ENCODE measurements around the gene ANKRD62. TPM values are rescaled to one million over a fixed set of nuclear protein-coding genes. Genes with fewer than 3 reads are reported as not detected.

Gene ANKRD62
- total and polyA plus RNA-seq, 9 of the 15 experiments (the other 6 are each of a cell fraction or from before 2014, with no cell fraction given) = 0.16 to 1.1 (median 0.45) TPM; not detected in 1

- ChIA-PET POLR2A (interaction anchor here (0.7 to 1.1 kb wide), 4 partner anchors 13 to 375 kb away, joined by 3 to 4 read pairs (median 3); no protein-coding TSS in a partner anchor), CTCF (ENCODE audit: low intra/inter-chr PET ratio) (interaction anchor here (0.6 kb wide), 1 partner anchor 711 kb away, joined by 5 read pairs; no protein-coding TSS in a partner anchor)
- Histone ChIP-seq H3K9me3 (replicated peaks; ENCODE audit: control insufficient read depth, insufficient read depth, low read depth, low read length) (no peaks in the 10 kb centered on the region), H3K27ac (ENCODE audit: extremely low read depth, low read depth, low read length) (no peak overlapping the region), H3K36me3 (ENCODE audit: control insufficient read depth, insufficient read depth, low read length) (no peaks in the 10 kb centered on the region), H3K9ac (ENCODE audit: insufficient read depth in 1 of 2, low read depth in 2 of 2, low read length in 2 of 2) (no peak overlapping the region), H3K4me3 (no peak overlapping the region), H3K4me2 (ENCODE audit: insufficient read depth, low read length) (no peak overlapping the region), H4K20me1 (replicated peaks; ENCODE audit: control insufficient read depth, insufficient read depth, low read length) (no peaks in the 10 kb centered on the region; the same call in 1 of the 2 replicates), H3K9me1 (ENCODE audit: control insufficient read depth, insufficient read depth, low read length) (no peaks in the 10 kb centered on the region), H3K79me2 (ENCODE audit: control insufficient read depth, insufficient read depth, low read length) (no peaks in the 10 kb centered on the region), H3K27me3 (ENCODE audit: control insufficient read depth in 2 of 2, insufficient read depth in 2 of 2, low read length in 2 of 2) (peaks cover 2 to 22% of the 10 kb centered on the region in 2 experiments; a peak in 2 of 5 replicates), H2AFZ (ENCODE audit: low read depth, low read length) (no peak overlapping the region), H3K4me1 (replicated peaks in 1 of 2; ENCODE audit: control insufficient read depth in 2 of 2, insufficient read depth in 2 of 2, low read length in 2 of 2) (peaks cover 0 to 5% of the 10 kb centered on the region in 2 experiments; a peak in 2 of 5 replicates)
- intact Hi-C loops (cut with micrococcal nuclease) (no loop called here), in situ Hi-C loops (cut with MboI) (no loop called here)
- FAIRE-seq = no peak
- DNase-seq (ENCODE audit: extremely low read depth in 1 of 4, low spot score in 3 of 4) = no peak
- no peak for TF ChIP-seq ZSCAN32 (CRISPR knock-in tag; IDR thresholded peaks at IDR 0.05)
- 0 out of 2 replicates have a peak, but pooled peaks have one; percentile 16 for TF ChIP-seq ZNF316 (IDR thresholded peaks at IDR 0.05)
- no peak for ATAC-seq
- no TSS peak for BruUV-seq (replicated peaks)
- 0% methylated on average over 2 of the region's 2 CpGs for whole genome bisulfite sequencing (ENCODE audit: insufficient coverage, low coverage, missing lambda C conversion rate)
Measured at GRCh38 chr18:12048827-12049175, 44.8 kb upstream of the ANKRD62 start.

- intact Hi-C loops (cut with micrococcal nuclease) = no loop called here
- ChIA-PET CTCF (ENCODE audit: low intra/inter-chr PET ratio) (no interaction called here), POLR2A (interaction anchor here (0.5 to 0.6 kb wide), 2 partner anchors 12 to 13 kb away, joined by 3 to 4 read pairs; no protein-coding TSS in a partner anchor)
- H3K36me3 ChIP-seq (ENCODE audit: control insufficient read depth, insufficient read depth, low read length) = no peaks in the 10 kb centered on the region
- no peak for DNase-seq (ENCODE audit: extremely low read depth in 1 of 4, low spot score in 3 of 4)
- ATAC-seq = no peak
- H3K79me2 ChIP-seq (ENCODE audit: control insufficient read depth, insufficient read depth, low read length) = no peaks in the 10 kb centered on the region
- no peak for FAIRE-seq
- BruUV-seq (replicated peaks) = no TSS peak
- WGBS (ENCODE audit: insufficient coverage, low coverage, missing lambda C conversion rate) = 3% methylated on average over 8 of the region's 9 CpGs
- H3K4me2 ChIP-seq (ENCODE audit: insufficient read depth, low read length) = no peak overlapping the region
- H3K9me3 ChIP-seq (replicated peaks; ENCODE audit: control insufficient read depth, insufficient read depth, low read depth, low read length) = no peaks in the 10 kb centered on the region
- H3K27ac ChIP-seq (ENCODE audit: extremely low read depth, low read depth, low read length) = no peak overlapping the region
- H3K4me3 ChIP-seq = no peak overlapping the region
- no peaks in the 10 kb centered on the region; the same call in 1 of the 2 replicates for H4K20me1 ChIP-seq (replicated peaks; ENCODE audit: control insufficient read depth, insufficient read depth, low read length)
- peaks cover 0 to 5% of the 10 kb centered on the region in 2 experiments; a peak in 2 of 5 replicates for H3K4me1 ChIP-seq (replicated peaks in 1 of 2; ENCODE audit: control insufficient read depth in 2 of 2, insufficient read depth in 2 of 2, low read length in 2 of 2)
- peaks cover 2 to 17% of the 10 kb centered on the region in 2 experiments; a peak in 3 of 5 replicates for H3K27me3 ChIP-seq (ENCODE audit: control insufficient read depth in 2 of 2, insufficient read depth in 2 of 2, low read length in 2 of 2)
- H3K9me1 ChIP-seq (ENCODE audit: control insufficient read depth, insufficient read depth, low read length) = no peaks in the 10 kb centered on the region
- in situ Hi-C loops (cut with MboI) = no loop called here
- H3K9ac ChIP-seq (ENCODE audit: insufficient read depth in 1 of 2, low read depth in 2 of 2, low read length in 2 of 2) = no peak overlapping the region
- TF ChIP-seq SPI1 (IDR thresholded peaks at IDR 0.05; ENCODE audit: borderline replicate concordance, low read depth, low read length) (peak; percentile 32; the same call in 1 of the 2 replicates), ZNF280A (IDR thresholded peaks at IDR 0.05; ENCODE audit: low read depth, partially characterized antibody) (no peak), MCM2 (IDR thresholded peaks at IDR 0.05; ENCODE audit: low read depth) (no peak), ZNF354B (CRISPR knock-in tag; IDR thresholded peaks at IDR 0.05) (no peak)
- H2AFZ ChIP-seq (ENCODE audit: low read depth, low read length) = no peak overlapping the region
Measured at GRCh38 chr18:12049978-12050811, 43.4 kb upstream of the ANKRD62 start.

Measured in K562 (cell line).